RKO (cell line): ENCODE data around the gene DYNC1I1.
"Not testable (repeated sequence)": the region's sequence is repeated elsewhere in the genome, so short reads cannot be mapped to it uniquely, and the experiment has no call there.

ENCODE experiments used
- DNase-seq: peaks from one replicate; pipeline ENCODE4 v3.0.0-alpha.2; 2016; ENCODE audit warnings: low spot score

Gene DYNC1I1

DNA sequence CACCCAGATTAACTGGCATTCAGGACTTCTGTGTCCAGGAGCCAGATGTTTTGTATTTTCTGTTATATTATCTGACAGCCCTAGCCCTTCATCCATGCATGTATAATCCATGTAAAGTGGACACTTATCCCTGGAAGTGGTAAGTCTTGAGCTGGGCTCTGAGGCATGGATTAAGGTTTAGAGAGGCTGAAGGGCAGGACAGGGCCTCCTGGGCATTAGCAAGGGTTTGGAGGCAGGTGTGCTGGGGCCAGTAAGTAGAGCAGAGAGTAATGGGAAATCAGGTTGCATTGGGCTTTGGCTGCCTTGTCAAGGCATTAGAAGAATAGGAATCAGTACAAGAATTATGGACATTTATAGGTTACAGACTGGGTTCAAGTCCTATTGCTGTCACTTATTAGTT lies 138.0 kb downstream of the DYNC1I1 start:
- DNase-seq = no peak

DNA sequence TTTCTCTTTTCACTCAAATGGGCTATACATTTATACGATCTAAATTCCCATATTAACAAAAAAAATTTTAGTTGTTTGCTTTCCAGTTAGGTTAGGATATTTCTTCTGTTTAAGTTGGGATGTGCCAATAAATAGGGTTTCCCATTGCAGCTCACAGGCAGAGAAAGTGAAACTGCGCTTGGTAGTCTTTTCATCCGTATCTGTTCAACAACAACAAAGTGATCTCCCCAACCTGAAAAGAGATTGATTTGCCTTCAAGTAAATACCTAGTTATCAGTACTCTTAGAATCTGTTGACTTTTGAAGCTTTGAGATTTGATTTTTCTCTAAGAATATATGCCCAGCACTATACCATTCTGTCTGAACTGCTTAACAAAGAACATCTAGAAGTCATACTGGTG lies 143.4 kb downstream of the DYNC1I1 start:
- DNase-seq = no peak

DNA sequence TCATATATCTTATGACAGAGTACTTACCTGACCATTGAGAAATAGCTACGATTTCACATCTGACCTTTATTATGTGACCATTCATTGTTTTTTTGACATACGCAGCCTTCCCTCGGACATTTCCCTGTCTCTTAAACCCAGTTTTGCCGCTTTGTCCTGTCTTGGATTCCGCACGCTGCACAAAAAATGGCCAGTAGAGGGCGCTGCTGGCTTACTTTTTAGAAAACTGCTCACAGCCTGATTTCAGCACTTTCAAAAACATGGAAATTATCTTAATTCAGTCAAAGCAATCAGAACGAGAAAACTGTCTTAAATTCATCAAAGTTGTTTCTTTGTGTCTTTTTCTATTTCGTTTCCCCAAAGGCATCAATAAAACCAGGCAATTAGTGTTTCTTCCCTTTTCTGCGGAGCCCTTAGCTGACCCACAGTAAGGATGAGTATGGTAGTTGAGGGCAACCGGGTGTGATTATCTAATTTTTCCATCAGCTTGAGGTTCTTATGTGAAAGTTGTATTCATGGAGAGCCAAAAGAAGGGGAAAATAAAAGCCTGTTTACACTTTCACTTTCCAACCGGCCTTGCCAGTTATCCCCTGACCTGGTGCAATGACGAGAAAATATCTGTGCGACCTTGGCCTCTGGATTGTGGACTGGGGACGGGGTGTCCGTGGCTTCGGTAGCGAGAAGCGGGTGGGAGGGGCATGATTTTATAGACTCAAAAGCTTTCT lies 144.4 kb downstream of the DYNC1I1 start:
- peak; percentile 73 for DNase-seq

DNA sequence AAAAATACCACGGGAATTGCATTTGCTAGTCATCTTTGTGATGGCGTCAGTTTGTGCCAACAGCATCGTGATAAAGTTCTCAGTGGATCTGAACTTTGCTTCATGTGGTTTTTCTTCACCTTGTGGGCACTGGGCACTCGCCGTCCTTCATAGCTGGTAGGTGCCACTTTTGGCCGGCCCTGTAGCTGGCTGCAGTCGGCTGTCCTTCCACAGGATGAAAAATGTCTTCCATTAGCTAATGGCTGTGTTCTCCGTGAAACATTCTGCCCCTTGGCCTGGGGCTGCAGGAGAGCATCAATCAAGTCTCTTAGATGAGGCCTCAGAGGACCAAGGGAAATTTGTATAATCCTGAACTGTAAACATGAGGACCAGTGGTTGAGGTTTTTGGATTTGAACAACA lies 145.3 kb downstream of the DYNC1I1 start:
- no peak for DNase-seq

DNA sequence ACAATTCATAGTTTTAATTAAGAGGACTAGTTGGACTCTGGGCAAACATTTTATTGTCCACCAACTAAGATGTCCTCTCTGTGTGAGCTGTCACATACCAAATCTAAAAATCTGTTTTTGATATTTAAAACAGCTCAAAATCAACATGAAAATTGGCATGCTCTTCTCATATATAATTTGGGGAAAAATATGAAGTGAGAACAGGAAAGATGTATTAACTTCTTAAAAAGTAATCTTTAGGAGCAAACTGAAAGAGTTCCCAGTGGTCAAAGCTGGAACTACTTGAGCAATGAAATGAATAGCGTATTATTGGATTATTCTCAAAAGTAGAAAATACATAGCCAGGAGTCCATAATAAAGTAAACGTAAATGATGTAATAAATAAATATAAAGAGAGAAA lies 147.2 kb downstream of the DYNC1I1 start:
- no peak for DNase-seq

DNA sequence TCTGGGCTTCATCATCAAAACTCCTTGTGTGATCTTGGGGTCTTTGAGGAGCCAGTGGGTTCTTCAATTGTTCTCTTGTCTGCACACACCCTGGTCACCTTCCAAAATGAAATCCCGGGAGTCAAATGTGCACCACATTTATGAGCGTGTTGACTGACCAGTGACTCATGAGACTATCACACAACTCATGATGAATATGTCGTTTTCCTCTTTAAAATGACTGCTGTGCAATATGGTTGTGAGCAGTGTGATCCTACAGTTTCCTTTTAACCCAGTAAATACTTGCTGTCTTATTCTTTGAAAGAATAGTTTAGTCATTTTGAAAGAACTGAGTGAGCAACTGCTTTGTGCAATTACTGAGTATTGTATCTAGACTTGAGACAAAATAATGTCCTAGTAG lies 149.2 kb downstream of the DYNC1I1 start:
- DNase-seq = peak; percentile 82

DNA sequence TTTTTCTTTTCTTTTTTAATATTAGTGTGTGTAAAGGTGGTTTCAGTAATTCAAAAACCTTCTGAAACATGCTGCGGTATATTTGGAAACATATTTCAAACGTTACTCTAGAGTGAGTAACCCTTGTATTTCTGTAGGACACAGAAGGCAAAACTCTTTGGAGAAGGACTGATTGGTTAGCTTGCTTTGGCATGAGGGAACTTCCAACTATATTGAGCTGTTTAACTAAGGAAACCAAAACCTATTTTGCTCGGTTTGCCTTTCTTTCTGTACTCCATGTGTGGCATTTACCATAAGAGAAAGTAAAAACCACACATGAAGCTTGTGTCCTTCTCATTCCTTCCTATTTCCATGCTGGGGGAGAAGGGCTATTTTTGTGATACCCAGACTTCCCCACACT lies 149.8 kb downstream of the DYNC1I1 start:
- DNase-seq = no peak

DNA sequence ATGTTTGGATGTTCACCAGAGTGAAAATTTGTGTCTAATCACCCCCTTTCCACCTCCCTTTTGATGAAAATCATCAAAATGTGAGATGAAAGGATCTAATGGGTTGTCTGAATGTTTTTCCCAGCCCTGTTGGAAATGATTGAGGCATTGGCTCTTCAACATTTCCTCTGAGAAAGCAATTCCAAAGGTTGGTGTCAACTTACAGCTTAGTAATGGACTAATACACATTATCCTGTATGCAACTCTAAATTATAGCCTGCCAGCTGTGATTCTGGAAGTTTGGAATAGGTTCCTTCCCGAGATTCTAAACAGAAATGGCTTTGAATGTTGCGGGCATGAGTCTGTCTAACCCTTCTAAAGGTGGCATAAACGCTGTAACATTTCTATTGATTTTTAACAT lies 152.9 kb downstream of the DYNC1I1 start:
- no peak for DNase-seq

DNA sequence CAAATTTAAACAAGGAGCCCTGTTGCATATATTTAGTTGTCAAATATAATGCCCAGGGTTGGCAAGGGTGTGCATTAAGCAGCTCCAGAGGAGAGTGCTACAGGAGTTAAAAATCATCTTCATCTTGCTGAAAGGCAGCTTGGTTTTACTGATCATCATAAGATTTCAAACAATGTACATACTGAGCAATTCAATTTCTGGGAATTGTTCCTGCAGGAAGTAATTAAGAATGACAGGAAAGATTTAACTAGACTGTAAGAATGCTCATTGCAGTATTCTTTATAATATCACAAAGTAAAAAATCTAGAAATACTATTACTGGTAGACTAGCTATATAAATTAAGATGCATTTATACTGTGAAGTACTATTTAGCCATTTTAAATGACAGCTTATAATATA lies 153.6 kb downstream of the DYNC1I1 start:
- DNase-seq = no peak

DNA sequence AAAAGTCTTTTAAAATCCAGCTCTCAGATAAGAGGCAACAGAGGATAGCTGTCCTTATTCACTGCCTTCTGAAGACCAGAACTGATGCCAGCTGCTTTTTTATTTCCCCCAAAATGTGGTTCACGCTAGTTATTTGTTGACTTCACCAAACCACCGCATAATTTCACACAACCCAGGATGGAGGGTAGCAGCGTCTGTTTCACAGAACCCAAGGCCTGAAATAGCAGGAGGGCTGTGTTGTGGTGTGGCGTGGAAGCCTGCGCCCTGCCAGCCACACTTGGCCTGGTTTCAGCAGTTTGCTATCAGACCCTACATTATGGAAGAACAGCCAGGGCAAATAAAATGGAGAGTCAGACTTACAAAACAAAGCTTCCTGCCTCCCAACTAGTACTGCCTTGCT lies 155.4 kb downstream of the DYNC1I1 start:
- no peak for DNase-seq

DNA sequence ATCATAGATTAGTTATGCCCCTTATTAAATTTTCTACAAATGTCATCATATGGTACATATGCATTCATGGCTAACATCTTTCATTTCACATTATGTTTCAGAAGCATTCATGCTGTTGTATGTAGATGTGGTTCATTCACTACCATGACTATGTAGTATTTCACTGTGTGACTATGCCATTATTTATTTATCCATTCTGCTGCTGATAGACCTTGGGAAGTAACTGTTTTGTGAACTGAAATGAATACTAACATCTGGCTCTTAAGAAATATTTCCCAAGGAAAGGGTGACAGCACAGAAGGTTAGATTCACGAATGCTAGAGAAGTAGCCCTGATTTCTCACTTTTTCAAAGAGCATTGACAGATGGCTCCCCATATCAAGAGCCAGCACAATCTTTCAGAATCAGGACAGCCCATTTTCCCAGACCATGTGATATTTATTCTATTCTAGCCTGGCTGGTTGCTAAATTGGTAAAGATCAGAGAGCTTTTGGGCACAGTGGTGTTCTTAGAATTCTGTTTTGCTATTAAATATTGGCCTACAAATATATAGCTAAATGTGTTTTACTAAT lies 157.4 kb downstream of the DYNC1I1 start:
- DNase-seq = no peak

DNA sequence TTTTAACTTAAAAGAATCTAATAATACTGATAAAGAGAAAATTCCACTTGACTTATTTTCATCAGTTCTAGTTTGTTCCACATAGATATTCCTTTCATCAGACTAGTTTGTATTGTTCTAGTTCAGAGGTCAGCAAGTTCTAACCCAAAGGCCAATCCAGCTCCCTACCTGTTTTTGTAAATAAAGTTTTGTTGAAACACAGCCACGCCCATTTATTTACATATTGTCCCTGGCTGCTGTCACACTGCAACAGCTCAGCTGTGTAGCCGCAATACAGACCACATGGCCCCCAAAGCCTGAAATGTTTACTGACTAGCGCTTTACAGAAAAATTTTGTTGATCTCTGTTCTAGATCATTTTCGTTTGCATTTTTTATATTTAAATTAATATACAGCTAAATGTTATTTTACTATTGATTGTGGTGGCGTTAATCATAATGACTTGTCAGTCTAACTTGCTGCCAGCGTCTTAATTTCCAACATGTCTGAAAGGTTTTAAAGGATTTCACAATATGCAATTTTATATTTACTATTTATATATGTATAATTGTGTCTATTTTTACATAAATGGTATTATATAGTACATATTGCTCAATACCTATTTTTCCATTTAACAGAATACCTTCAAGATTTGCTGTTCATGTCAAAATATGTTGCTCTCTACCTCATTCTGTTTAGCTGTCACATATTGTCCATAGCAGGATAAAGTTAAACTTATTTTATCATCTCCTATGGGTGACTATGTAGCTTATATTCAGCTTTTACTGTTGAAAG lies 159.3 kb downstream of the DYNC1I1 start:
- no peak for DNase-seq

DNA sequence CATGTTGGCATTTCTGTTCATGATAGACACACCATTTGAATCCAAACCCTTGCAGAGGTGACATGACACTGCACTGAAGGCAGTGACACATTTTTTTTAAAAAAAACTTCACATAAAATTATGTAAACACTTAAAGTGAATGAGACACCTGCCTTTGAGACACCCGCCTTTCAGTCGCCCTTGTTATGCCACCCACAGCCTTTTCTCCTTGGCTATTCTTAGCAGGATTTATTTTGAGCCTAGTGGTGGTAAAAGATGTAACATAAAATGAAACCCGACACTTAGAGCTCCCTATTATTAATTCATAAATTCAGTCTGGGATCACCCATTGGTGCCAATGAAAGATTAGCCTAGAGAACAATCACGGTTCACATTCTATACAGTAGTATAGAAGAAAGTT lies 161.3 kb downstream of the DYNC1I1 start:
- no peak for DNase-seq

DNA sequence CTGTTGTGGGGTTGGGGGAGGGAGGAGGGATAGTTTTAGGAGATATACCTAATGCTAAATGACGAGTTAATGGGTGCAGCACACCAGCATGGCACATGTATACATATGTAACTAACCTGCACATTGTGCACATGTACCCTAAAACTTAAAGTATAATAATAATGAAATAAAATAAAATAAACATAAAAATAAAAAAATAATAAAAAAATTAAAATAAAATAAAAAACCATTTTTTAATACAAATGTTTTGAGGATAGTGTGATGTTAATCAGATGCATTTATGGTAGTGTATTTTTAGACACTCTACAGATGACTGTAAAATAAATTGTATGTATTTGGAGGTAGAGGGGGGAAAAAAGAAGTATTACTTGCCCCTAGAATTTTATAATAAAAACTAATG lies 172.5 kb downstream of the DYNC1I1 start:
- DNase-seq = not testable (repeated sequence)

DNA sequence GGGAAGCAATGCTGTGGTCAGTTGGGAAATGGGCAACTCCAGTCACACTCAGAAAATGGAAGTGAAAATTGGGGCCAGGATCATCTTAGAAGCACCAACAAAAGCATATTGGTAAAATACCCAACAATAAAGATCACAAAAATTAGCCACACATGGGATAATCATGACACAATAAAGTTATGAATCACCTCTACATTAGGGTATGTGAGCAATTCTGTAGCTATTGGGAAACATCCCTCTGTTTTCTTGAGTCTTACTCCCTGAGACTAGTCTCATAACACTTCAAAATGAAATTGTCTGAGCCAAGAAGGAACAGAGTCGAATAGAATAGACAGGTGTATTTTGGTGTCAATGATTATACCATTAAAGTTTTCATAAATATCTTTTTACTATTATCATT lies 178.3 kb downstream of the DYNC1I1 start:
- DNase-seq = peak; percentile 11

DNA sequence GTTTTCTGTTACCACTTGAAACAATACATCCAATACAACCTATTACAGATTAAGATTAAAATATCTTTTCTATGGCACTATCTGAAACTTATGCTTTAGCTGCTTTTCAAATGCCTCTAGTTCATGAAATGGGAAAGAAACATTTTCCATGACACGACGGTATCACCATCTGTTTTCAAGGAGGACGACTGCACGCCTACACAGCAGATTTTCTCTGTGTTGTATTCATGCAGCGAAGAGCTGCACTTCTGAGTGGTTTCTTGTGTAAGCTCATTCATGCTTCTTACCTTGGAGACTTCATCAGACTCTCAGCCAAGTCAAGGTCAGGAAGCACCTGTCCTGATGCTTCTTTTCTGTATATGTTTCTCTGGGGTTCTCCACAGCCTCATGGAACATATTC lies 179.2 kb downstream of the DYNC1I1 start:
- DNase-seq = no peak

DNA sequence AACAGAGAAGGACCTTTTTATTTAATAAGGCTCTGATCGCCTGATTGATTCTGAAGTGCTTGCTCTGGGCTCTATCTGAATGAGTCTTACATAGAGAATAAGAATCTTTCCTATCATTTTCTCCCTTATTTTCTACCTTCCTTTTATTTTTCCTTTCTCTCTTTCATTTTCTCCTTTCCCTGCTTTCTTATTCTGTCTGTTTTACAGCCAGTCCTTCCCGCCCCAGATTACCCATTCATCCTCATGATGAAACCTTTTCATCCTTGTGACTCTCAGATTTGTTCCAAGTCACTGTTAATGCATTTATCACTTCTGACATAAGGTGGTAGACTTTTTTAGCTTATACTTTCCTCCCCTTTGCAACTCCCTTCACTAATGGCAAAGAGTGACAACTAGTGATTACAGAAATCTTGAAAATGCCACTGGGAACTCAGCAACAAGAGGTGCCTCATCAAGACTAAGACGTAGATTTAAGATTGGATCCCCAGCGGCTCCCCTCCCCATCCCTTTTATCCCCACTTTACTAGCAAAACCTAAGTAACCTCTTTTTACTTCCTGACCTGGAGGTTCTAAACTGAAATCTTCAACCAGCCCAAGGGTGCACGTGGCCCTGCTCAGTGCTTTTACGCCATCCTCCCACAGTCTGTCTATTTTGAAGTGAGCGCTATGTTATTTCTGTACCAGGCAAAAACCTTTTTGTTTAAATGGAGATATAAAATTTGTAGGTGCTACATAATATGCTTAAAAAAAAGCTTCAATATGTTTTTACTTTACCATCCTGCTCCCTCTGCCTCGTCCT lies 179.8 kb downstream of the DYNC1I1 start:
- DNase-seq = no peak

DNA sequence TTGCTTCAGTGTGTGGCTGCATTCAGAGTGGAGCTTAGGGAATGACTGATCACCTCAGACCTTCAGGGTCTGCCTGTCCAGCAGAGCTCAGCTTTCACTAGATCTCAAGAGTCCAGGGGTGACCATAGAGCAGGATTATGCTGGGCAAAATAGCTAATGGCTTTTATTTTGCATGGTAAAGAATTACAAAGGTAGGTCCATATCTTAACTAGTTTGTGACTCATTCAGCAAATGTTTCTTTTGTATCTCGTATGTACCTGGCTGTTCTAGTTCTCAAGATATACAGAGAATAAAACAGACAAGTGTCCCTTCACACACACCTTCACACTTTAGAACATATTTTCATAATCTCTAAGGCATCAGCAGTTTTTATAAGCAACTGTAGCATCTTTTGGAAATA lies 180.5 kb downstream of the DYNC1I1 start:
- DNase-seq = no peak

DNA sequence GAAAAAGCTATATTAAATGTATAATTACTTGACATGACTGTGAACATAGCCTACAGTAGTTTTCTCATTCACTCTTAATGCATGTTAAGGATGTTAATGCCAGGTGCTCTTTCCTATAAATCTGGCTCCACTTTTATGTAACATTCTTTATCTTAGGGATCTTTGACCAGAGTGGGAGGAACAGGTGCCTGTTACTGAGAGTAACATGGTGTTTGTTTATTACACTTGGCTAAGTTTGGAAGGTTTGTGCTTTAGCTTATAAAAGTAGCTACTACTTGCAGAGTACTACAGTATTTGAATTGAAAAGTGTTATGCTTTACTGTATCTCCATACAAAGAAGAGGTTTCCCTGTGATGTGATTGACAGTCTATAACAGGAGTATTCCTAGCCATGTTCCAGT lies 183.4 kb downstream of the DYNC1I1 start:
- DNase-seq = no peak

DNA sequence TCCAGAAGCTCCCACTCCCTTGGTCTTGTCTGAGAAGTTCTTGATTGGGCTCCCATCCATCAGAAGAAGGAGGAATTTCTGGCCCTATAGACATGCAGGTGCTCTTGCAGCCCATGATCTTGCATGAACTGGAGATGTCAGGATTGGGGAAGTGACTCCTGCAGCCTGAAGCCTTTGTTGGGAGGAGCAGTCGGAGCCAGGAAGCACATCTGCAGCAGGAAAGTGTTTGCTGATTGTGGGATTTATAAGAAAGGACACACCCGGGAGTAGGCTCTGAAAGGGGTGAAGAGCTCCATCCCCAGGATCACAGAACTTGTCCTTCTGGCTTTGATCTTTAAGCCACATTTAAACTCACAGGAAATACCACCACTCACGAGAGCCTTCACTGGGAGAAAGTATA lies 185.2 kb downstream of the DYNC1I1 start:
- no peak for DNase-seq

DNA sequence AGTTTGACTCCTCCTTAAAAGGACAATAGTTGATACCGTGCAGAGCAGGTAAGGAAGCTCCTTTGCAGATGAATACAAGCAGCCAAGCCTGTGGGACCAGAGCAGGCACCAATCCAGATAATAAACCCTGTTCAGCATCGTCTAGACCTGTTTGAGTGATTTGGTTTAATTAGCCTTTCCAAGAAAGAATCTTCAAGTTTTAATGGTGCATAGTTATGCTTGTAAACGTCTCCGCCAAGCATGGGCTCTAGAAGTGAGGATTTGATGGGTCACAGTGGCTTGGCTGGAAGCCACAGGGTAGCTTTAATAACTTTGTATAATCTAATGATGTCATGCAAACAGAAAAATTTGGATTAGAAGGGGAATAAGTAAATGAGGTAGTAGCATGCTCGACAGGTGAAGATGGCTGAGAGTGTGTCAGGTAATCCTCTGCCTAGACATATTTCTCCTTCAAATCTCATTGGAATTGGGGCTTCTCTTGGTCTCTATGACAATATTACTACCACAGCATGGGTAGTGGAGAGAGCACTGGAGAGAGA lies 188.4 kb downstream of the DYNC1I1 start:
- DNase-seq = no peak

DNA sequence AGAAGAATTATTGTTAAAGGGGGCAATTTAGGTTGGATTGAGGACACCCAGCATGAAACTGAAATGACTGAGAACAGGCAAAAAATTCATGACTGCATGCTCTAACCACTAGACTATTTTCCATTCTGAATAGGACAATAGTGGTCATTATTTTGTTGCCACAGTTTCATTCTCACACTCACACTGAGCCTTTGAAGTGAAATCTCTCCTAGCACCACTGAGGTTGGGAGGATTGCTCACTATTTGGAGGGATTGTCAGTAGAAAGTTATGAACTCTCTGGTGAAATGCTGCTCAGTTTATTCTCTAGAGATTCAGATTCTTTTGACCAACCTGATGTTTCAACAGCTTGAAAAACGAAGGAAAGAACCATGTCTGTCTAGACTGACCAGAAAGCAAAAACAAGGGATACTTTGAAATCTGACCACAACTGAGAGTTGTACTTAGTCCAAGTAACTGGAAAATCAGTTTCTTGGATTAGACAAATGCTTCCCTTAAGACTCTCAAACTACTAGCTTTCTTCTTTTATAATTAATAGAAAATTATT lies 191.2 kb downstream of the DYNC1I1 start:
- DNase-seq = no peak
